Glomerular endothelial cell (primary cell): ENCODE results near the gene MATCAP1. TPM values are rescaled to one million over a fixed set of nuclear protein-coding genes. Genes with fewer than 3 reads are reported as not detected.

Experiments used
- DNase-seq: peaks from one replicate; pipeline ENCODE4 v3.0.0-alpha.2; 2011; ENCODE audit warnings: low read depth, low spot score; ENCODE audit errors: extremely low read depth
- total RNA-seq: library from RNA; depleted of rRNA; stranded (reverse); fragments of >200 nt; gene quantifications from 2 replicates; pipeline ENCODE4 v1.2.3, GENCODE V29; 2015

MATCAP1 gene
- total RNA-seq, 1 donor from 2014 or later, result 25.3 TPM

DNA sequence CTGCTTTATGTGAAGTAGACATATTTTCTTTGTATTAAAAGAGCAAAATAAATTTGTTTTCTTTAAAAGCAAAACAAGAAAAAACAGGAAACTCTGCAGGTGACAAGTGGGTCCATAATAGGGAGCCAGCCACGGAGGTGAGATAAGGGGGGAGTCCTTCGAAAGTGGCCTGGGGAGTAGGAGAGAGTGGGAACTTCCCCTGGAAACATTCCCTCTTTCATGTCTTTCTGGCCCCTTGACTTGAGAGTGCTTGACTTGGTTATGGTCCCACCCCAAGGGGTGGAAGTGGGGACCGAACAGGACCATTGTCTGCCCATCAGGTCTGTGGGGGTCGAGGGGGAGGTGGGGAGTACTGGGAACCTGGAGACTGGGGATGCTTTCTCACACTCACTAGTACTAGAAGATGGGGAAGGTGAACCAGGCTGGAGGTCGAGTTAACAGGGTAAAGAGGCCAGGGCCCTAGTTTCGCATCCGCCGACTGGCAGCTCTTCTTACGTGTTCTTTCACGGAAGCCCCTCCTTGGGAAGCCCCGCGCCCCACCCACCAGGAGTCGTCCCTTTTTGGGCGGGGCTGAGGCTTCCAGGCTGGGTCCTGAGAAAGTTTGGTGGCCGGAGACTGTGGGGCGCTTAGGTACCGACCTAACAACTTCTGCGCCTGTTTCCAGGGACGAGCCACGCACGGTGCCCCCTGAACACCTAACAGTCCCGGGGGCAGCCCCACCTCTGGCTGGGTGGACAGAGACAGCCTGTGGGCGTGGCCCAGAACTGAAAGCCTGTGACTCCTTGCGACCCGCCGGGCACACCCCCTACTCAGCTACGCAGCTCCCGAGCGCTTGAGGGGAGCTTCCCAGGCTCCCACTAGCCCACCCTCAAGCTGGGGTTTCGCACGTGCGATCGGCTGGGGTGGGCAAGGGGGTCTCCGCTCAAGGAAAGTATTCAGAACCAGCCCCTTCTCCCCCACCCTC, 24.8 kb downstream of the MATCAP1 start:
- no peak for DNase-seq

GRCh38 chr16:67157892-67158635, 25.7 kb downstream of the MATCAP1 start:
- no peak for DNase-seq

DNA sequence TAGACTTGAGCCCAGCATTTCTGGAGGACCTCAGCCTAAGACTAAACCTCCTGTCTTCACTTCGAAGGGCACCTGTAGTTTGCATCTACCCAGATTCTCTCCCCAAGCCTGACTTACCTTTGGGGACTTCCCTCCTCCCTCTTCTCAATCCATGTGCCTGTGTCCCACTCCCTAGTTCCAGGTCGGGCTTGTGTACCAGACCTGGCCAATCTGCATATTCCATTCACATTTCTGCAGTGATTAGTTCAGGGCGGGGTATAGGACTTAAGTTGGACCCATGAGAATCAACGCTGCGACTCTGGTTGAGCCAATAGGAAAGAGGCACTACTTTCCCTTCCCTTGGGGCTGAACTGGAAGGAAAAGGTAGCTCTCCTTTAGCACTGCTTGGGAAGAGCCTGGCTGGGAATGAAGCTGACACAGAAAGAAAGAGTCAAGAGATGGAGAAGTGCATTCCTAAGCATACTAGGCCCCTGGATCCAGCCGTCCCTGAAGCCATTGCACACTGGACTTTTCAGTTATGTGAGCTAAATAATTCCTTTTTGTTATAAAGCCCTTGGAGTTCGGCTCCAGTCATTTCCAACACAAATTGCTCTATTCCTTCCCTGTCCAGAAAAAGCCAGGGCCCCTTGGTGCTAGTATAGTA, 26.5 kb downstream of the MATCAP1 start:
- DNase-seq, result no peak

GRCh38 chr16:67156143-67156844, 27.5 kb downstream of the MATCAP1 start:
- DNase-seq, result no peak

- DNase-seq, result no peak
Measured at GRCh38 chr16:67155295-67156142, 28.2 kb downstream of the MATCAP1 start.

DNA sequence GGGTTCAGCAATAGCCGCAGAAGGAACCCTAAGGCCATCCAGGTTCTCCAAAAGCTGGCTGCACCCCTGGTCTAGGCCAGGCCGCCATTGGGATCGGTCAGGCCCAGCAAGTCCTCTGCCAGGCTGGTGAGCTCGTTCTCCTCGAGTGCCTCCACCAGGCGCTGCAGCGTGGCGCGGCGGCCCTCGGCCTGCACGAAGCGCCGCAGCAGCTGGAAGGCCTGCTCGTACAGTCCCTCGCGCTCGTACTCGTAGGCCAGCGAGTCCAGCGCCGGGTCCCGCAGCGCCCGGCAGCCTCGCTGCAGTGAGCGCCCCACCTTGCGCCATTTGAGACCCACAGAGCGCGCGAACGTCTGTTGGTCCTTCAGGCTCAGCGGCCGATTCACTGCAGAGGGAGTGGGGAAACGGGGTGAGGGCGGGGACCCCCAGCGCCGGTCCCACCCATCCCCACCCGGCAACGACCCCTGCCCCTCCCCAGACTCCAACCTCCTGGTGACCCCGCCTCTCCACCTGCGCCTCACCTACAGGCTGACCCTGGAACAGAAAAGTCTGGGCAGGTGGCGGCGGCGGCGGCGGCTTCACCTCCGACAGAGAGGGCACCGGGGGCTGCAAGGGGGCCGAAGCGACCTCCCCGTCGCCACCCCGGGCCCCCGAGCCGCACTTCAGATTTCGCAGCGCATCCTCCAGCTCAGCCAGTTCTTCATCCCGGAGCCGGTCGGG, 29.0 kb downstream of the MATCAP1 start:
- DNase-seq, result no peak

GRCh38 chr16:67151431-67152097, 32.2 kb downstream of the MATCAP1 start:
- DNase-seq, result no peak

GRCh38 chr16:67150833-67151396, 32.8 kb downstream of the MATCAP1 start, which contains the start of gene B3GNT9:
Gene B3GNT9, minus strand, starts transcription at chr16:67150998. Its CDS starts 513 bp downstream, at chr16:67150485.
- DNase-seq, result no peak

DNA sequence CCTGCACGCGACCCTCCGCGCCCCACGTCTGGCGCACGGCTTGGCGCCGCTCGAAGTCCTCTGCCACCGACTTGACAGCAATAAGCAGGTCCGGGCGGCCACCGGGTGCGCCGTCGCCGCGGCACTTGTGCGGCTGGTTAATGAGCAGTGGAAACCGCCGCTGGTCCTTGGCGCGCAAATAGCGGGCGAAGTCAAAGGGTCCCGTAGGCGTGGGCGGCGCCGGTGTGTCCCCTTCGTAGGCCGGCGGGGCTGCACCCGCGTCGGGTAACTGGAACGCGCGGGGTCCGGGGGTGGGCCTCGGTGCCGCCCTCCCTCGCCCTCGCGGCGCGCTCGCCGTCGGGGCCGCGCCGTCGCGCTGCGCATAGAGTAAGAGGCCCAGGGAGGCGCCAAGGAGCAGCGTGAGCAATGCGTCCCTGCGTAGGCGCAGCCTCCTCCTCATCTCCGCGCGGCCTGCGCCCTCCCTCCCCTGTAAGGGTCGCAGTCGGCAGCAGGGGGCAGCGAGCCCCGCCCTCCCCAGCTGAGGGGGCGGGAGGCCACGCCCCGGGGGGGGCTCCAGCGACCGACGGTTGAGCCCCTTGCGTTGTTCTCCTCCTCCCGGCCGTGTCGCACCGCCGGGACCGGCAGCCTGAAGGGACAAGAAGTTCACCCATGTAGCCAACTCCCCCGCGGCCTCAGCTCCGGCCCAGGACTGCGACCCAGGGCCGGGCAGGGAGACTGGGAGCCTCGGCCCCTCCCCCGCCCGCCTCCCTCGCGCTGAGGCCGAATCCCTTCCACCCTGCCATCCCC, 33.5 kb downstream of the MATCAP1 start:
- no peak for DNase-seq

DNA sequence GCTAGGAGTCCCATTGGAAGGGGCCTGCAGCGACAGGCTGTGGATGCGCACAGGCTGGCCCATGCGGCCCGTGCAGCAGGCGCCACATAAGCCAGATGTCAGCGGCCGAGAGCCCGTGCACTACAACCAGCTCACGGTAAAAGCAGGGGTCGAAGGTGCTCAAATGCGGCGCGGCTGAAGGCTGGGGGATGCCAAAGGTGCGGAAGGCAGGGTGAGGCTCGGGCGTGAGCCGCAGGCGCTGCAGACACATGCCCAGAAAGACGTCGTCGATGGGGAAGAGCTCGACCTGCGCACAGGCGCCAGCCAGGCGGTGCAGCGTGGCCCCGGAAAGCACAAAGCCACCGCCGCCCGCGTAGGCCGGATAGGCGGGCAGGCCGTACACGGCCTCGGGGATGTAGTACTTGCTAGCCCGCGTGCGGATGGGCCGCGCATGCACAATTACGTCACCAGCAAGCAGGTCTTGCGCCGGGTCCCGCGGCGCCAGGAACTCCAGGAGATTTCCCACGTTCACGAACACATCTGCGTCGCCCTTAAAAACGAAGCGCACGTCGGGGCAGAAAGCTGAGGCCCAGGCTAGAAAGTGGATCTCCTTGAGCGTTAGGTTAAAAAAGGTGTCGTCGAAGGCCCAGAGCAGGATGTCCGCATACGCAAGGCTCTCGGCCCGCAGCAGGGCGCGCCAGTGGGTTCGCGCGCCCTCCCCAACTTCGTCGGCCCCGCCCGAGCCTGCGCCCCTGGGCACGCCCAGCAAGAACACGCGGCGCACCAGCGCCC, 34.3 kb downstream of the MATCAP1 start:
- no peak for DNase-seq

- no peak for DNase-seq
Measured at GRCh38 chr16:67148656-67149275, 35.0 kb downstream of the MATCAP1 start.

DNA sequence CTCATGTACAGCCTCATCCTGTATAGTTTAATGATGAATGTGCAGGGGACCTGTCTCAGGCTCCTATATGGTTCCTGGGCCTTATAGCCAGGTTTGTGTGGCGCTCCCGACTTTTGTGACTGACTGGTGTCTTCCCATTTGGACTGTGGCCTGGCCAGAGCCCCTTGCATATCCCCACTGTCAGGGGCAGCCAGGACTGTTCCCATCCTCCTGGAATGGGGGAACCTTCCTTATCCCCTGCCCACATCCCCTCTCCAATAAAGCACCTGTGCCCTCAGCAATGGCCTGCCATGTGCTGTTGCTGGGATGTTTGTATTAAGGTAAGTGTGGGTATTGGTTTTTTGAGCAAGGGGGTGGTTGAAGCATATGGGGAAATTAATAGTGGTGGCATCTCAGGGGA, 35.5 kb downstream of the MATCAP1 start:
- DNase-seq, result no peak

GRCh38 chr16:67147437-67148140, 36.2 kb downstream of the MATCAP1 start:
- DNase-seq, result no peak

- DNase-seq, result no peak
Measured at GRCh38 chr16:67146523-67147357, 37.0 kb downstream of the MATCAP1 start.

DNA sequence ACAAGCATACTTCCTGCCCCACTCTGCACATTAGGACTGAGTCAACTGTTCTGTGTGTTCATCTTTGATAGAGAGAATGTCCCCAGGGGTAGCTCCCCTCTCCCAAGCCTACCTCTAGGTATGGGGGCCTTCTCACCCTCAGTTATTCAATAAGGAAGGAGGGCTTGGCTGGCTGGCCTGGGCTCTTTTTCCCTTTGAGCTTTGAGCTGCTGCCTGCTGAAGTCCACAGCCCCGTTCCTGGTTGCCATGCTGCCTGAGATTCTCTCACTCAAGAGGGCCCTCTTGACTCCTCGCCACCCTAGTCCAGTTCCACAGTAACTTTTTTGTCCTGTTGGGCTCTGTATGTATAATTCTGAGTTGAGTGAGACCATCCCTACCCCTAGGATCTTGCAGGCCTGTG, 38.0 kb downstream of the MATCAP1 start:
- no peak for DNase-seq
